NT2/D1 (cell line): ENCODE data around the gene APOBEC3A.

ENCODE experiments used
- SUZ12 ChIP-seq: IDR thresholded peaks from 2 replicates; pipeline ENCODE4 v1.6.1; 2011; ENCODE audit not compliant: insufficient read length, insufficient read depth; ENCODE audit errors: extremely low read depth
- YY1 ChIP-seq: IDR thresholded peaks from 2 replicates; pipeline ENCODE4 v1.6.1; 2011; ENCODE audit not compliant: insufficient read length, insufficient read depth
- ZNF274 ChIP-seq: IDR thresholded peaks from 2 replicates; pipeline ENCODE4 v1.6.1; 2011; ENCODE audit warnings: mild to moderate bottlenecking, low read depth, low read length

- TF ChIP-seq YY1, result no peak
- TF ChIP-seq SUZ12, result no peak
- TF ChIP-seq ZNF274, result no peak
Measured at GRCh38 chr22:38937541-38937940, 19.9 kb upstream of the APOBEC3A start.
